GM12872 (cell line): Measurements from ENCODE around the gene GCA.
A peak's percentile ranks its signal among the peaks of the same experiment; 100 is the strongest.

Experiments
- TF ChIP-seq, protein P1 (sequence below): IDR thresholded peaks from 3 replicates; pipeline ENCODE4 v1.5.1; 2011; ENCODE audit warnings: low read depth, mild to moderate bottlenecking, low read length, moderate library complexity; ENCODE audit not compliant: insufficient read depth

Gene GCA

DNA sequence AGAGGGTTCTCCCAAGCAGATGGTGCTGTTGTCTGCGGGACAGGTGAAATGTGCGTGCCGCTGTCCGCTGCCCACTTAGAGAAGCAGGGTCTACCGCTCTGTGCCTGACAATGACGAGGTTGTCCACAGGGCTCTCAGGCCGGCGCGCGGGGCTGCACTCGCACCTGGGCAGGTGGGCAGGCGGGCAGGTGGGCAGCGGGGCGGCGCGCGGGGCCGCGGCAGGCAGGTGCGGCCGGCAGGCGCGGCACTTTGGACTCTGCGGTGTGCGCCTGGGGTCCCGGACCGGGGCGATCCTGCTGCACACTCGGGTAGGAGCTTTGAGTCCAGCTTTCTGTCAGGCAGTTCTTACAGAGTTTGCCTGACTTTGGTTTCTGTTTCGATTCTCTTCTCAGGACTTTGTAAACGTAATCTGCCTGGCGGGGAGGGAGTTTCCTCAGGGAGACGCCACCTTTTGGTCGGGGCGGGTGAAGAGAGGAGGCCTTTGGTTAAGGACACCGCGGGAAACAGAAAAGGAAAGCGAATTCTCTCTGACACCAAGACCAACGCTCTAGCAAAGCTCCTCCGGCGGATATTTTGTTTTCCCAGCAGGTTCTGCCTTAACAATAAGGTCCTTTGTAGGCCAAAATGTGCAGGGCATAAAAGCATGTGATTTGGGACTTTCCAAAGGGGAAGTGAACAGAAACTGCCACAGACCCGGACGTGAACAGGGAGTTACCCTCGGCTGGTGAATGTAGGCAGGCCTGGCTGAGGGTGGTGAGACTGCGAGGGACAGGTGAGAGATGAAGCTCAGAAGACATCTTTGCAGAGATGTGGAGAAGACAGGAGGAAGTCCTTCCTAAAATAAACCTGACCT, 25.4 kb upstream of the GCA start, which contains the start of gene IFIH1:
IFIH1 (minus strand) TSS at position 357 of the 853 bp plus-strand sequence. CDS start 377 bp downstream, outside the sequence.
- TF ChIP-seq, protein P1, sequence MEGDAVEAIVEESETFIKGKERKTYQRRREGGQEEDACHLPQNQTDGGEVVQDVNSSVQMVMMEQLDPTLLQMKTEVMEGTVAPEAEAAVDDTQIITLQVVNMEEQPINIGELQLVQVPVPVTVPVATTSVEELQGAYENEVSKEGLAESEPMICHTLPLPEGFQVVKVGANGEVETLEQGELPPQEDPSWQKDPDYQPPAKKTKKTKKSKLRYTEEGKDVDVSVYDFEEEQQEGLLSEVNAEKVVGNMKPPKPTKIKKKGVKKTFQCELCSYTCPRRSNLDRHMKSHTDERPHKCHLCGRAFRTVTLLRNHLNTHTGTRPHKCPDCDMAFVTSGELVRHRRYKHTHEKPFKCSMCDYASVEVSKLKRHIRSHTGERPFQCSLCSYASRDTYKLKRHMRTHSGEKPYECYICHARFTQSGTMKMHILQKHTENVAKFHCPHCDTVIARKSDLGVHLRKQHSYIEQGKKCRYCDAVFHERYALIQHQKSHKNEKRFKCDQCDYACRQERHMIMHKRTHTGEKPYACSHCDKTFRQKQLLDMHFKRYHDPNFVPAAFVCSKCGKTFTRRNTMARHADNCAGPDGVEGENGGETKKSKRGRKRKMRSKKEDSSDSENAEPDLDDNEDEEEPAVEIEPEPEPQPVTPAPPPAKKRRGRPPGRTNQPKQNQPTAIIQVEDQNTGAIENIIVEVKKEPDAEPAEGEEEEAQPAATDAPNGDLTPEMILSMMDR, result peak; percentile 33; the same call in 1 of the 3 replicates

DNA sequence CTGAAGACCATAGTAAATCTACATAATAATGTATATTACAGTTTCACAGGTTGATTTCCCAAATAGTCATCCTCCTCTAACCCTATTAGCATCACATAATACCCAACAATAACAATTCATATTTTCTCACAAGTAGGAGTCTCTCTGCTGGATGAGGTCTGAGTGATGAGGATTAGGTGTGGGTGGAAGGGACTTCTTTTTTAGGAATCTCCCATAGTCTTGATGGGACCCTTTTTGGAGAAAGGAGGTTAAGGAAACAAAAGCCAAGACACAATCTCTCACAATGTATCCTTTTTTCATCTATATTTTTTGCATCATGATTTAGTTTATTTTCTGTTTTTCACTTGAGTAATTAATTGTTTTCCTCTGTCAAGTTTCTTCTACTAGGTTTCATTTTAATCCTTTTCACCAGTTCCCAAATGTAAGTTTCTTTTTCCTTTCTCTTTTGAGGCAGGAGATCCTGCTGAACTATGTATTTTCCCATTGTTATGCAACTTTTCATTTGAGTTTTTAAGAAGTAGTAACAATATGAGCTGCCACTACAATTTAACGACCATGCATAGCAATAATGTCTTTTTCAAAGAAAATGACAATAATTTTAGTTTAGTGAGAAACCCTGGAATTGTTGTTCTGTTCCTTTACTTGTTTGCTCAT, 22.9 kb upstream of the GCA start:
- TF ChIP-seq, protein P1, result no peak

DNA sequence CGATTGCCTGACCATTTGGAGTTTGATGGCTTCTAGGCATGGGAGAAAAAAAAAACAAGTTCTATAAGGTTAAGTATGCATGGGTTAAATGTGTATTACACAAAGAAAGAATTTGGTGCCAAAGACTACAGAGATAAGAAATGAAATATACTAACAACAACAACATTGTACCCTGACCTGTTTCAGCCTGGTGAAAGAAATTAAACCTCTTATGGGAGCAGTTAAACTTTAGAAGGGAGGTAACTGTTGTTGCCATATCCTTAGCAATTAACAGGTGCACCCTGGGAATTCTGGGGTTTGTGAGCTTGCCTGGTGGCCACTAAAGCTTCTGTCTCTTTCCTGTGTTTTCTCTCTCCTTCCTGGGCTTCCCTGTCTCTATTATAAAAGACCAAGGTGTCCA, 19.0 kb upstream of the GCA start:
- TF ChIP-seq, protein P1, result no peak

DNA sequence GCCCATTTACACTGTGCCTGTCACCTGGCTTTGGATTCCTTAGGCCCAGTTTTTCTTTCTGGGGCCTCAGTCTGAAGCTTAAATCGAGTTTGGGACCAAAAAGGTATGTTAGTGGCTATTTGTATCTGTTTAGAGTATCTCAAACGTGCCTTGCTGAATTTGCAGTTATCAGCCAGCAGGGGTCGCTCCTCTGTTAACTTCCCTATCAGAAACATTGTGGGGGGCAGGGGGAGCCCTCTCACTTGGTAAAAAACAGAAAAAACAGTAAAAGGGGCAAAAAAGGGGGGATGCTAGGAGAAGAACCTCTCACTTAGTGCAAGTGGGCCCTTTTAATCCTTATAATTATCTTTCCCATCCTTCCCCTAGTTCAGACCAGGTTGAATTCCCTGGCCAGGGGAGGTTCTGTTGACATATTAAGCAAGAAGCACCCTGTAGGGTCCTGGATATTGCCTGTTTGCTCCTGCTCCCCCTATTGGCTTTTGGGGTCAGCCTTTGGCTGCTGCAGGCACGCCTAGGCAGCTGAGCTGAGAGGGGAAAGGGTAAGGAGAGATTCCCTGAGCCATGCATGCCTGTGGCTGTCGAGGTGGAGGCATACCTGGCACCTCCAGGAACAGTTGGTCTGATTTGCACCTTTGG, 16.7 kb upstream of the GCA start:
- TF ChIP-seq, protein P1, result peak; percentile 55; the same call in 2 of the 3 replicates

DNA sequence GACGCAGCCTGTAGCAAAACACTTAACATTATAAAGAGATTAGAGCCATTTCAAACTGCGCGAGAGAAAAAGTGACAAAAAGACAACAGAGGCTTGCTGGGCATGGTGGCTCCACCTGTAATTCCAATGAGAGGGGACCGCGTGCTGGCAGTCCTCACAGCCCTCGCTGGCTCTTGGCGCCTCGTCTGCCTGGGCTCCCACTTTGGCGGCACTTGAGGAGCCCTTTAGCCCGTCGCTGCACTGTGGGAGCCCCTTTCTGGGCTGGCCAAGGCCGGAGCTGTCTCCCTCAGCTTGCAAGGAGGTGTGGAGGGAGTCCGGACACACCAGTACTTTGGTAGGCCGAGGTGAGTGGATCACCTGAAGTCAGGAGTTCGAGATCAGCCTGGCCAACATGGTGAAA, 16.1 kb upstream of the GCA start:
- TF ChIP-seq, protein P1, result no peak

DNA sequence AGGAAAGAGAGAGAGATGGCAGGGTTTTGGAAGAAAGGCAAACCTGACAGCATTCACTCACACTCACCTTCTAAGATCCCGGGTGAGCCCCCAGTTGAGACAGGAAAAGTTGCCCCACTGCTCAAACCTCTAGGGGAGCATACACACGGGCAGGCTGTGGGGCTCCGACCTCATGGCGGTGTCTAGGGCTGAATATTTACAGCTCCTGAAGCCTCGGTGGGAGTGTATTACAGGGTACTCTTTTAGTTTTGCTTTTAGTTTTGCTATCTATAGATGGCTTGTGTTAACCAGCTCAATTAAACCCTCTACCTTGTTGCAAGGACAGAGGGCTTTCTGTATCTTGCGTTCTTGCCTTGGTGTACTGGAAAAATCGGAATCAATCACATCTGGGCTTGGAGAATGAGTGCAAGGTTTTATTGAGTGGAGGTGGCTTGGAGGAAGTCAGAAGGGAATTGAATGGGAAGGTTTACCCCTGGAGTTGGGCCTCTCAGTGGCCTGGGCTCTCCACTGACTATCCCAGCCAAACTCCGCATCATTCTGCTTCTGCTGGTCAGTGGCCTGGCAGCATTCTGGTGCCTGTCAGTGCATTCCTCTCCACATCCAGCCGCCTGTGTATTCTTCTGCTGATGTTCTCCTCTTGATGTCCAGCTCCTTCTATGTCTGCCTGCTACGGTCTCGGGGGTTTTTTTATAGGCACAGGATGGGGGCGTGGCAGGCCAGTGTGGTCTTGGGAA, 15.3 kb upstream of the GCA start:
- TF ChIP-seq, protein P1, result no peak

DNA sequence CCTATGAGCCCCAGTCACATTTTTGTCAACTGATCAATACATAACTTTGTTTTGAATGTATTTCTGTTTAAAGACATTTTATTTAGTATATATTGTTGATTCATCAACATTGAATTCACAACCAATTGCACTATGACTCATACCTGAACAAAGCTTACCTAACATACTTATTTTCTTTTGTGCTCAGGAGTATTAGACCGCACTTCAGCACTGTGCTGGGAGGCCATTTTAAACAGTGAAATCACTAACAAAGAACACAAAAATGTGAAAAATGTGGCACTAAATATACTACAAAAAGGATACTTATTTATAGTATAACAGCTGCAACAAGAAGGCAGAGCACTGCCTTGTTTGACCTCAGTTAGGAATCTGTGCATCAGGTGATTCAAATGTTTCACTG, 13.1 kb upstream of the GCA start:
- TF ChIP-seq, protein P1, result no peak
